OCI-LY1 (cell line): ENCODE data around the gene GOT2.

ENCODE experiments used
- H2AFZ ChIP-seq: fragments of 200-600 bp; sonication (generic), shearing (Covaris generic); 2 replicates; pipeline ENCODE4 v1.6.0; 2014; ENCODE audit warnings: antibody characterized with exemption, mild to moderate bottlenecking, low read length
- H3F3A ChIP-seq: fragments of 200-600 bp; sonication (generic), shearing (Covaris generic); 2 replicates; pipeline ENCODE4 v1.6.0; 2014; ENCODE audit warnings: mild to moderate bottlenecking, antibody characterized with exemption, low read length, moderate library complexity; ENCODE audit not compliant: insufficient read depth
- H3K27ac ChIP-seq: fragments of 200-600 bp; sonication (generic); 2 replicates; pipeline ENCODE4 v1.5.1; 2014; ENCODE audit warnings: low read length, mixed run types, mild to moderate bottlenecking, low read depth; ENCODE audit not compliant: poor library complexity, severe bottlenecking
- H3K27me3 ChIP-seq: fragments of 200-600 bp; sonication (generic); 2 replicates; pipeline ENCODE4 v1.6.0; 2014; ENCODE audit warnings: antibody characterized with exemption, mild to moderate bottlenecking, low read length, moderate library complexity; ENCODE audit not compliant: insufficient read depth
- H3K36me3 ChIP-seq: fragments of 200-600 bp; sonication (generic); 2 replicates; pipeline ENCODE4 v1.6.1; 2014; ENCODE audit warnings: mild to moderate bottlenecking, antibody characterized with exemption, low read length, moderate library complexity, mixed read lengths; ENCODE audit not compliant: insufficient read depth
- H3K4me1 ChIP-seq: fragments of 200-600 bp; sonication (generic); 2 replicates; pipeline ENCODE4 v1.5.1; 2014; ENCODE audit warnings: mild to moderate bottlenecking, low read length, moderate library complexity; ENCODE audit not compliant: insufficient read depth, severe bottlenecking
- H3K4me2 ChIP-seq: fragments of 200-600 bp; sonication (generic), shearing (Covaris generic); 2 replicates; pipeline ENCODE4 v1.6.1; 2014; ENCODE audit warnings: low read length
- H3K4me3 ChIP-seq: fragments of 200-600 bp; sonication (generic); 2 replicates; pipeline ENCODE4 v1.5.1; 2014; ENCODE audit warnings: low read length, low read depth, mild to moderate bottlenecking, mixed read lengths; ENCODE audit not compliant: poor library complexity, severe bottlenecking
- H3K79me2 ChIP-seq: fragments of 200-600 bp; shearing (Covaris generic); 2 replicates; pipeline ENCODE4 v1.6.1; 2016; ENCODE audit warnings: mixed run types, low read length, mixed read lengths; ENCODE audit not compliant: insufficient read depth
- H3K9ac ChIP-seq: fragments of 200-600 bp; sonication (generic), shearing (Covaris generic); 2 replicates; pipeline ENCODE4 v1.6.1; 2014; ENCODE audit warnings: mild to moderate bottlenecking, low read length, mixed read lengths
- H3K9me2 ChIP-seq: fragments of 200-600 bp; sonication (generic), shearing (Covaris generic); 2 replicates; pipeline ENCODE4 v1.6.1; 2014; ENCODE audit warnings: low read depth, mild to moderate bottlenecking, low read length, mixed read lengths
- H3K9me3 ChIP-seq: fragments of 200-600 bp; shearing (Covaris generic); 2 replicates; pipeline ENCODE4 v1.6.1; 2014; ENCODE audit warnings: low read length, mixed read lengths
- H4K20me1 ChIP-seq: fragments of 200-600 bp; sonication (generic), shearing (Covaris generic); 2 replicates; pipeline ENCODE4 v1.6.0; 2016; ENCODE audit warnings: mild to moderate bottlenecking, low read length; ENCODE audit not compliant: insufficient read depth
- EZH2 ChIP-seq: fragments of 200-600 bp; sonication (generic), shearing (Covaris generic); IDR thresholded peaks from 2 replicates; pipeline ENCODE4 v1.8.0; 2017; ENCODE audit warnings: borderline replicate concordance, mixed run types, mild to moderate bottlenecking, antibody characterized with exemption, low read length, moderate library complexity, mixed read lengths
- TF ChIP-seq, protein P1 (sequence below): fragments of 200-600 bp; sonication (generic), shearing (Covaris generic); IDR thresholded peaks from 2 replicates; pipeline ENCODE4 v1.5.1; 2017; ENCODE audit warnings: mild to moderate bottlenecking, antibody characterized with exemption, low read length, moderate library complexity, mixed read lengths

GOT2 gene

DNA sequence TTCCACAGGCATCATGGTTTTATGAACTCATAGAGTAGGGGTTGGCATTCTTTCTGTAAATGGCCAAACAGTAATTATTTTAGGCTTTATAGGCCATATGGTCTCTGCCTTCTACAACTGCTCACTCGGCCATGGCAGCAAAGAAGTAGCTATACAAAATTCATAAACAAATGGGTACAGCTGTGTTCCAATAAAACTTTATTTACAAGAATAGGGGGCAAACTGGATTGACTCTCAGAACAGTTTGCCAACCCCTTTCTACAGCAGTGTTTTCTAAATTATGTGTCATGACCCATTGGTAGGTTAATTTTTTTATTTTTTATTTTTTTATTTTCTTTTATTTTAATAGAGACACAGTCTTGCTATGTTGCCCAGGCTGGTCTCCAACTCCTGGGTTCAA lies 20.4 kb downstream of the GOT2 start:
- TF ChIP-seq EZH2, result no peak
- TF ChIP-seq, protein P1, sequence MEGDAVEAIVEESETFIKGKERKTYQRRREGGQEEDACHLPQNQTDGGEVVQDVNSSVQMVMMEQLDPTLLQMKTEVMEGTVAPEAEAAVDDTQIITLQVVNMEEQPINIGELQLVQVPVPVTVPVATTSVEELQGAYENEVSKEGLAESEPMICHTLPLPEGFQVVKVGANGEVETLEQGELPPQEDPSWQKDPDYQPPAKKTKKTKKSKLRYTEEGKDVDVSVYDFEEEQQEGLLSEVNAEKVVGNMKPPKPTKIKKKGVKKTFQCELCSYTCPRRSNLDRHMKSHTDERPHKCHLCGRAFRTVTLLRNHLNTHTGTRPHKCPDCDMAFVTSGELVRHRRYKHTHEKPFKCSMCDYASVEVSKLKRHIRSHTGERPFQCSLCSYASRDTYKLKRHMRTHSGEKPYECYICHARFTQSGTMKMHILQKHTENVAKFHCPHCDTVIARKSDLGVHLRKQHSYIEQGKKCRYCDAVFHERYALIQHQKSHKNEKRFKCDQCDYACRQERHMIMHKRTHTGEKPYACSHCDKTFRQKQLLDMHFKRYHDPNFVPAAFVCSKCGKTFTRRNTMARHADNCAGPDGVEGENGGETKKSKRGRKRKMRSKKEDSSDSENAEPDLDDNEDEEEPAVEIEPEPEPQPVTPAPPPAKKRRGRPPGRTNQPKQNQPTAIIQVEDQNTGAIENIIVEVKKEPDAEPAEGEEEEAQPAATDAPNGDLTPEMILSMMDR, result no peak
- H3K9me2 ChIP-seq, result no peaks in the 10 kb centered on the region
- no peak overlapping the region for H3K4me3 ChIP-seq
- no peaks in the 10 kb centered on the region for H3K4me1 ChIP-seq
- no peaks in the 10 kb centered on the region for H3K27me3 ChIP-seq
- H3K4me2 ChIP-seq, result no peak overlapping the region
- no peaks in the 10 kb centered on the region for H3F3A ChIP-seq
- H3K27ac ChIP-seq, result no peak overlapping the region
- H3K9ac ChIP-seq, result no peak overlapping the region
- H2AFZ ChIP-seq, result no peak overlapping the region
- no peaks in the 10 kb centered on the region for H4K20me1 ChIP-seq
- H3K36me3 ChIP-seq, result peaks cover 75% of the 10 kb centered on the region
- no peaks in the 10 kb centered on the region for H3K9me3 ChIP-seq
- H3K79me2 ChIP-seq, result no peaks in the 10 kb centered on the region

DNA sequence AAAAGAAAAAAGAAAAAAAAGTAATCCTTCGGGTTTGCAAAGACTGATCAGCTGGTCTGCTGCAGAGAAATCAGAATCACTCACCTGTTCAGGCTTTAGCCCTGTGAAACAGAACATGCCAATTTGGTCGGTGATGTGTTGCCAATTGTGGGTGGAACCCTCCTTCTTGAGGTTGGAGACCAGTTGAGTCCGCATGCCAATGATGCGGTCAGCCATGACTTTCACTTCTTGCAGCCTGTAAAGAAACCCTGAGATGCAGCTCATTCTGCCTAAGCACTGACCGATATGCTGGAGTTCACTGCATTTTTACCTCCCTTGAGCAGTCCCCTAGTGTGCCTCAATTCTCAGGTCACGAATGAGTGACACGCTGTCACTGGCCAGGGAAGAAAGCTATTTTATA lies 24.8 kb downstream of the GOT2 start:
- Histone ChIP-seq H2AFZ (no peak overlapping the region), H3K9ac (no peak overlapping the region), H3K4me3 (no peak overlapping the region), H3K4me2 (no peak overlapping the region), H3K79me2 (no peaks in the 10 kb centered on the region), H3K9me3 (no peaks in the 10 kb centered on the region), H3K9me2 (no peaks in the 10 kb centered on the region), H4K20me1 (no peaks in the 10 kb centered on the region), H3K27ac (no peak overlapping the region), H3F3A (no peaks in the 10 kb centered on the region), H3K27me3 (no peaks in the 10 kb centered on the region), H3K4me1 (no peaks in the 10 kb centered on the region), H3K36me3 (peaks cover 67% of the 10 kb centered on the region)
- no peak for TF ChIP-seq EZH2
- TF ChIP-seq, protein P1, result no peak

DNA sequence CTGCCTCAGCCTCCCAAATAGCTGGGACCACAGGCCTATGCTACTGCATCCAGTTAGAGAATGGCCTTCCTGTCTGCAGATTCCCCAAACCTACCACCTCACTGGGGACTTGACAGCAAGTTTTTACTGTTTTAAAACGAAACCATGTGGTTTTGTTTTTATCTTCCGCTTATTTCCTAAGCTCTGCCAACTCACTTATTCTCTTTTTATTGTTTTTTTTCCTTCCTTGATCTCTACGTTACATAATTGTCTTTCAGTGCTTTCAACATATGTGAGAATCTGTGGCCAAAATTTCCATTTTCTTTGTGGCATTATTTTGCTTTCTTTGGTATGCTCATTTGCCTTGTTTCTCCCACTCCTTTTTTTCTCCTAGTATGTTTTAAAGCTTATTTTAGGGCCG lies 35.0 kb downstream of the GOT2 start:
- Histone ChIP-seq H3K79me2 (no peaks in the 10 kb centered on the region), H3K4me2 (no peak overlapping the region), H2AFZ (no peak overlapping the region), H4K20me1 (no peaks in the 10 kb centered on the region), H3K27ac (no peak overlapping the region), H3K4me3 (no peak overlapping the region), H3K9ac (no peak overlapping the region), H3K27me3 (no peaks in the 10 kb centered on the region), H3K9me2 (no peaks in the 10 kb centered on the region), H3F3A (no peaks in the 10 kb centered on the region), H3K4me1 (no peaks in the 10 kb centered on the region), H3K36me3 (no peaks in the 10 kb centered on the region), H3K9me3 (no peaks in the 10 kb centered on the region)
- TF ChIP-seq, protein P1, result no peak
- no peak for TF ChIP-seq EZH2
